ENCODE results near the gene AVPR1A. TPM values are rescaled to one million over a fixed set of nuclear protein-coding genes. Genes with fewer than 3 reads are reported as not detected.
A peak's percentile ranks its signal among the peaks of the same experiment; 100 is the strongest.
"Not testable (repeated sequence)": the region's sequence is repeated elsewhere in the genome, so short reads cannot be mapped to it uniquely, and the experiment has no call there.

Gene AVPR1A
- not detected in 2 replicates for total RNA-seq (2014; rRNA removed; shearing (Covaris generic))

GRCh38 chr12:63150713-63151622 lies at the start of gene AVPR1A:
Gene AVPR1A (minus strand): TSS chr12:63151201. CDS start chr12:63150836, 365 bp downstream.
- DNase-seq (ENCODE audit: low read depth), result no peak

- no peak for DNase-seq (ENCODE audit: low read depth)
Observed at GRCh38 chr12:63196168-63196567, 45.2 kb upstream of the AVPR1A start.

- DNase-seq (ENCODE audit: low read depth), result no peak
Observed at GRCh38 chr12:63179224-63179623, 28.2 kb upstream of the AVPR1A start.

DNA sequence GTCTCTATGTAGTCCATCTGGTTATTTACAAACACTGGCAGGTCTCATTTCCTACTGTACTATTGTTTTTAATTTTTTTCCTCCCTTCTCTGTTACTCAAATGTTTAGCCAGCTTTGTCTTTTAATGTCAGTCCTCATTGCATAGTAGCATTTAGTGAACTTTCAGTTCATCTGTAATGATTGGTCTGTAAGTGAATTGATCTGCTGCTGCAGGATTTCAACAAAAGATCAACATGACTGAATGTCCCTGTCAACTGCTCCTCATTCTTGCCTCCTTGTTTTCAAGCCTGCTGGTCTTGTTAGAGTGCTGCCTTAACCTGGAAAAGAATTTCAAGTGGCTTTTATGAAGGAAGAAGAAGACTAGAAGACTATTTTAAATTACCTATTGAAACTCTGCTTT lies 19.3 kb upstream of the AVPR1A start:
- DNase-seq (ENCODE audit: low read depth), result no peak

GRCh38 chr12:63167741-63168140 lies 16.7 kb upstream of the AVPR1A start:
- DNase-seq (ENCODE audit: low read depth), result not testable (repeated sequence)

DNA sequence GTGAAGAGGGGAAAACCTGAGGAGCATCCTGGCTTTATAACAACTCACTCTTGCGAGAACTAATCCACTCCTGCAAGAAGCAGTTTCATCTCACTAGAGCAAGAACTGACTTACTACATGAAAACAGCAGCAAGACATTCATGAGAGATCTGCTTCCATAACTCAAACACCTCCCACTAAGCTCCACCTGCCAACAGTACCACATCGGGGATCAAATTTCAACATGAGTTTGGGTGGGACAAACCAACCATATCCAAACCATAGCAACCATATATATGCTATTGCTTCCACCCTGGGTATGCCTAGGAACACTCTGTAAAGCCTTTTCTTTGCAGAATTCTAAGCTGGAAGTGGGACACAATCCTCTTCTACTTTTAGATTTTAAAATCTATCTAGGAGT lies 13.9 kb upstream of the AVPR1A start:
- DNase-seq (ENCODE audit: low read depth), result no peak

DNA sequence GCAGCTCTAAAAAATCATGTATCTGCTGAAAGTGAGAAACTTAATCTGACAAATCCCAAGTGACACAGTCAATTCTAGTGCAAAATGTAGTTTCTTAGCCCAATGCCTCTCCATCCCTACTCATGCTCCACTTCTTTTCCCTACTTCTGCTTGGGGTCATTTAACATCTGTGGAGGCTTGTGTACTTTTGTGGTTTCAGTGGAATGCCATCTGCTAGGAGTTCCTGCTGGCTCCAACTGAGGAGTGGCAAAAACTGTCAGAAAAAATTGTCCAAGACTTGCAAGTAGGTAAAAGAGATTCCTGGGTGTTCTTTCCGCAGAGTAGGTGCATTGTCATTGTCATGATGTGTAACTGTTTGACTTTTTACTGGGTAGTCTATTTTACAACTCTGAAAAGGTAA lies 12.5 kb upstream of the AVPR1A start:
- DNase-seq (ENCODE audit: low read depth), result peak; percentile 45

- no peak for DNase-seq (ENCODE audit: low read depth)
Observed at GRCh38 chr12:63155375-63155774, 4.4 kb upstream of the AVPR1A start.

DNA sequence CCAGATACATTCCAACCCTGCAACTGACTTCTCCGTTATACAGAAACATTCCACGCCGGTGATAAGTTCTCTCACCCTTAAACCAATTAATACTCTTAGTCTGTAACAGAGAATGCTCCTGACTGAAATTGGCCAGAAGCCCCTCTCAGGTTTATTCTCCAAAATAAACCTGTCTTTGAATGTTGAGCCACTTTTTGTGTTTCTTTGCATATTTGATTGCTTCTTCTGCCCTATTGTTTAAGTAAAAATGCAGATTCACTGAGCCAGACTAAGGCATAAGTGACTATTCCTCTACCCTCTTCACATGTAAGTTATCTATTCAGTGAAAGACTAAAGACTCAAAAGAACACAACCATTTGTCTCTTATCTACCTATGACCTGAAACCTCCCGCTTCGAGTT lies 3.6 kb upstream of the AVPR1A start:
- no peak for DNase-seq (ENCODE audit: low read depth)

GRCh38 chr12:63152321-63152700 lies 1.3 kb upstream of the AVPR1A start:
- no peak for DNase-seq (ENCODE audit: low read depth)

GRCh38 chr12:63151623-63152320 lies 771 bp upstream of the AVPR1A start:
- peak; percentile 42 for DNase-seq (ENCODE audit: low read depth)

- no peak for DNase-seq (ENCODE audit: low read depth)
Observed at GRCh38 chr12:63149909-63150712, 890 bp downstream of the AVPR1A start.

GRCh38 chr12:63144556-63144955 lies 6.4 kb downstream of the AVPR1A start:
- DNase-seq (ENCODE audit: low read depth), result no peak

DNA sequence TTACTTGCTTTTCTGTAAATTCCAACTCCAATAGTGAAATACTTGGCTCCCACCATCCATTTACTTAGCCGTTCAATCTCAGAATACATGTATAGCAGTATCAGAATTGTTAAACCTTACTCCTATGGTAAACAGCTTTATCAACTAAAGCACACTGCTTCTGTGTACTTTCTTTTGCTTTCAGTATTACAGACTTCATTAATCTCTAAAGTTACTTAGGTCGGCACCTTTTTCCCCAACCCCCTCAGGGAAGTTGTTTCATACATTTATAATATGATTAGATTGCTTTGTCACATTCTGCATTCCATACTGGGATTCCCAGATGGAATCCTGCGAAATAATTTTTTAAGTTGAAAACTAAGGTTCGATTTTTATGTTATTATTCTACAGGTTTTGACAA lies 12.5 kb downstream of the AVPR1A start:
- DNase-seq (ENCODE audit: low read depth), result no peak

GRCh38 chr12:63133981-63134380 lies 17.0 kb downstream of the AVPR1A start:
- DNase-seq (ENCODE audit: low read depth), result no peak

GRCh38 chr12:63132201-63132600 lies 18.8 kb downstream of the AVPR1A start:
- DNase-seq (ENCODE audit: low read depth), result no peak

GRCh38 chr12:63129927-63130326 lies 21.1 kb downstream of the AVPR1A start:
- DNase-seq (ENCODE audit: low read depth), result no peak

DNA sequence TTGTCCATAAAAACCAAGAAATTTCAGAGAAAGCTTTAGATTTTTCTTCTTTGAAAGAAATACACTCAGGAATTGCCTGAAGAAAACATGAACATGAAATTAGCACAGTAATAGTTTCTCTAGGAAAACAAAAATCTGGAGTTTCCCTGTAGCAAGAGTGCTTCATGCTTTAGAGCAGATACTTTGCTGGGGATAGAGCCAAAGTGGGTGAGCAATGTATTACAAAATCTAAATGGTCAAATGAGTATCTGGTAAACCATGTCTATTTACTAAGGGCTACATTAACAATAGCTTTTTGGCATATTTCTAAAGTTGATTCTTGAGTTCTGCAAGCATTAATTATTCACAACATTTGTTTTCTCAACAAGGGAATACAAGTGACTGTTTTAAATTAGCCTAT lies 26.2 kb downstream of the AVPR1A start:
- DNase-seq (ENCODE audit: low read depth), result no peak

DNA sequence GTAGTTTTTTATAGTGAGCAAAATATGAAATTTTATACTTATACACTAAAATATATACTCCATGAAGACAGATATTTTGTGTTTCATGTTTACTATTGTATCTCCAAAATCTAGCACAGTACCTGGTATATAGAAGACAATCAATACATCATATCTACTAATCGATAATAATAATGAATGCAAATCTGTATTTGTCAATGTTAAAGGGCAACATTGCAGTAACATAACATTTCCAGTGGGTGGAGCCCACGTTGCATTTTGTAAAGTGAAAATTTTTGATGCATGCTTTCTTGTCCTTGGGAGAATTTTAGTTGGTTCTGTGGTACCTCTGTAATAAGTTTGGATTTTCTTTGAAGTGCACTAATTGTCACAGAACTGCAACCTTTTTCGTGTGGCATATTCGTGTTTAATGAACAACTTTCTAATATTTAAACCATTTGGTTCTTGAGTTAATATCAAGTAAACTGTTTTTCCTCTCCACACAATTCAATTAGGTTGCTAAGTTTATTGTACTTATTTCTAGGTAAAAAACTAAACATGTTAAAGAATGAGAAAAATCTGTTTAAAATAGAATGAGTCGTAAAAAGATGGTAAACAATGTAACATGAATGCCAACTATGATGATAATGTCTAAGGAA lies 47.4 kb downstream of the AVPR1A start:
- peak; percentile 15 for DNase-seq (ENCODE audit: low read depth)

- no peak for DNase-seq (ENCODE audit: low read depth)
Observed at GRCh38 chr12:63101920-63102319, 49.1 kb downstream of the AVPR1A start.

GRCh38 chr12:63098851-63099250 lies 52.1 kb downstream of the AVPR1A start:
- DNase-seq (ENCODE audit: low read depth), result no peak
